Natural killer cell treated with Interleukin-12 subunit alpha and Interleukin-12 subunit beta and Interleukin-15 and Interleukin-18, amount 100 ng/mL, for 72 hours (primary cell): Measurements from ENCODE around the gene PSMB9. TPM values are rescaled to one million over a fixed set of nuclear protein-coding genes. Genes with fewer than 3 reads are reported as not detected.
"Not testable (repeated sequence)": the region's sequence is repeated elsewhere in the genome, so short reads cannot be mapped to it uniquely, and the experiment has no call there.

Experiments used
- ATAC-seq, 2 donors: fragments of 150-1000 bp; cut with Tn5 transposase in 1 of 2; sonication (Bioruptor Pico), chemical (Tn5 transposase) in 1 of 2; 2 replicates each; pipeline ENCODE4 v1.10.0; 2021
- DNase-seq: peaks from one replicate; pipeline ENCODE4 v3.0.0; 2022; ENCODE audit warnings: low spot score
- H3K27ac Mint-ChIP-seq, 2 donors: 1 replicate in 1 of 2; 2 replicates in 1 of 2; pipeline ENCODE4 v1.8.0; 2022; ENCODE audit warnings: mixed read lengths in 2 of 2, mild to moderate bottlenecking in 1 of 2, moderate library complexity in 1 of 2
- H3K27me3 Mint-ChIP-seq, 2 donors: 1 replicate in 1 of 2; 2 replicates in 1 of 2; pipeline ENCODE4 v1.8.0; 2022; ENCODE audit warnings: mixed read lengths in 2 of 2
- H3K36me3 Mint-ChIP-seq: one replicate; pipeline ENCODE4 v1.8.0; 2022; ENCODE audit warnings: mixed read lengths
- H3K4me1 Mint-ChIP-seq, 2 donors: 1 replicate in 1 of 2; 2 replicates in 1 of 2; pipeline ENCODE4 v1.8.0; 2022; ENCODE audit warnings: low read depth in 2 of 2, mixed read lengths in 2 of 2, mild to moderate bottlenecking in 1 of 2
- H3K4me3 Mint-ChIP-seq: one replicate; pipeline ENCODE4 v1.8.0; 2022; ENCODE audit warnings: mixed read lengths
- H3K9me3 Mint-ChIP-seq: 2 replicates; pipeline ENCODE4 v1.8.0; 2022; ENCODE audit warnings: mixed read lengths
- total RNA-seq, 2 donors: library from RNA; stranded (reverse); gene quantifications; one replicate each; pipeline ENCODE4 v1.2.3, GENCODE V29; 2022

PSMB9 gene
- total RNA-seq, 2 donors from 2014 or later, result 212 to 401 TPM

DNA sequence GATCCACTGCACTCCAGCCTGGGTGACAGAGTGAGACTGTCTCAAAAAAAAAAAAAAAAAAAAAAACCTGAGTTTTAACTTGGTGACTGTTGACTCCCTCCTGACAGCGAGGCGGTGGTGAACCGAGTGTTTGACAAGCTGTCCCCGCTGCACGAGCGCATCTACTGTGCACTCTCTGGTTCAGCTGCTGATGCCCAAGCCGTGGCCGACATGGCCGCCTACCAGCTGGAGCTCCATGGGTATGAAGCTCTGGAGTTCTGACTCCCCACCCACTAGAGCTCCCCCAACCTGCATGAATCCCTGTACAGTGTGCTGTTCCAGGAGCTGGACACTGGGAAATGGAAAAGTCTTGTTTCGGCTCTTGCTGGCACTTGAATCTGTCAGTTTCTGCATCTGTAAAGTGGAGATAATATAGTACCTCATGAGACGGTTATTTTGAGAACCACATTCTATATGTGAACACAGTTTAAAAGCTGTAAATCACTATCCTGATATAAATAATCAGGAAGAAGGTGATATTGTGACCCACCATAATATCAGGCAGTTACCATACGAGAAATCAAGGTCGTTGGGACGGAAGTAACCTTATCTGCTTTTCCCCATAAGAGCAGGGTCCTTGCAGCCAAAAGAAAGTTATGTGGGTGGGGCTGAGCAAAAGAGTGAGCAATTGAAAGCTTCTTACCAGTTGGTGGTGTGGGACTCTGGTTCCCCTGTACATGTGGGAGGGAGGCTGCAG, 3.3 kb downstream of the PSMB9 start:
- ATAC-seq (no peak), DNase-seq (no peak)
- Mint-ChIP-seq H3K27me3 (no peaks in the 10 kb centered on the region), H3K4me3 (peak overlapping the region; percentile 30), H3K4me1 (peaks cover 43 to 57% of the 10 kb centered on the region in 2 donors), H3K36me3 (peaks cover 56% of the 10 kb centered on the region), H3K27ac (peak overlapping the region; percentile 80 to 98), H3K9me3 (no peaks in the 10 kb centered on the region)

DNA sequence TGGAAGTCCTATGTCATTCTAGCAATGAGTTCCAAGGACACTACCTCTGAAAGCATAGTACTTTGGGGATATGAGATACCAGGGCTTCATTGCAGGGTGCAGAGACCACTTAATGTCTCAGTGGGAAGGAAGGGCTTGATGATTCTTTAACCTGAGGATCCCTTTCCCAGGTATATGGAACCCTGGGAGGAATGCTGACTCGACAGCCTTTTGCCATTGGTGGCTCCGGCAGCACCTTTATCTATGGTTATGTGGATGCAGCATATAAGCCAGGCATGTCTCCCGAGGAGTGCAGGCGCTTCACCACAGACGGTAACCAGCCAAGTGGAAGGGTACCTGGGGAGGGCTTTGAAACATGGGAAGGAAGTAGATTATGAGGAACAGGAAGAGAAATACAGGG, 4.2 kb downstream of the PSMB9 start:
- Mint-ChIP-seq H3K36me3 (peaks cover 50% of the 10 kb centered on the region), H3K27me3 (no peaks in the 10 kb centered on the region), H3K27ac (peak overlapping the region; percentile 80 to 98), H3K4me1 (peaks cover 43 to 56% of the 10 kb centered on the region in 2 donors), H3K4me3 (no peak overlapping the region), H3K9me3 (no peaks in the 10 kb centered on the region)
- ATAC-seq (no peak), DNase-seq (no peak)

DNA sequence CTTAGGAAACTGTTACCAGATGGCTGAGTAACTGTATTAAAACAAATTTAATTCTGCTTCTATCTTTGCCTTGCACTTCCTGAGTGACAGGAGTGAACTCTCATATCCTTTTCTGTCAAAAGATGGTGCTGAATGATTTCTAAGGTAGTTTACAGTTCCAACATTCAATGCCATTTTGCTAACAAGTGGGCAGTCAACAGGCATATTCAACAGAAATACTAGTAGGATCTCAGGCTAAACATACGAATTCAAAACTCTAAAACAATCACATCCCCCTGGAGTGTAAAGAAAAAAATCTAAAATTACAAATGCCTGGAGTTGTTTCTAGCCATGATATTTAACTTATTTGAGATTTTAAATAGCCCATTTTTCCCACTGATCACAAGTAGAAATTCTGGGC, 6.7 kb downstream of the PSMB9 start:
- peaks cover 34 to 48% of the 10 kb centered on the region in 2 donors for H3K4me1 Mint-ChIP-seq

DNA sequence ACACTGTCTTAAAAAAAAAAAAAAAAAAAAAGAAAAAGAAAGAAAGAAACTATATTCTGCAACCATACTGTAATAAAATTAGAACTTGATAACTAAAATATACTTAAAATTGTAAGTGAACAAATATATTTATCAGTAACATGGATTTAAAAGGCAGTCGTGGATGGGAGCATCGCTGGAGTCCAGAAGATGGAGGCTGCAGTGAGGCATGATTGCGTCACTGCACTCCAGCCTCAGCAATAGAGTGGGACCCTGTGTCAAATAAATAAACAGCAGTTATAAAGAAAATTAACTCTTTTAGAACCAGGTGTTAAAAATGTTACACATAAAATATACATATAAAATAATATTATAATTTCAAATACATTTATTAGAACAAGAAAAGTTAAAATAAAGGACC, 8.7 kb downstream of the PSMB9 start:
- DNase-seq (no peak), ATAC-seq (no peak)
- H3K27ac Mint-ChIP-seq, result peak overlapping the region in 1 of 2 donors; percentile 32
- peaks cover 22% of the 10 kb centered on the region for H3K36me3 Mint-ChIP-seq
- H3K4me3 Mint-ChIP-seq, result no peak overlapping the region
- no peaks in the 10 kb centered on the region for H3K27me3 Mint-ChIP-seq
- peaks cover 22 to 49% of the 10 kb centered on the region in 2 donors for H3K4me1 Mint-ChIP-seq
- no peaks in the 10 kb centered on the region for H3K9me3 Mint-ChIP-seq

More for the DNA sequence above, 6.7 kb downstream of the PSMB9 start:
- Mint-ChIP-seq H3K9me3 (no peaks in the 10 kb centered on the region), H3K4me3 (no peak overlapping the region), H3K27ac (peak overlapping the region; percentile 55 to 88), H3K27me3 (no peaks in the 10 kb centered on the region), H3K36me3 (peaks cover 38% of the 10 kb centered on the region)
- no peak for DNase-seq
- no peak for ATAC-seq

DNA sequence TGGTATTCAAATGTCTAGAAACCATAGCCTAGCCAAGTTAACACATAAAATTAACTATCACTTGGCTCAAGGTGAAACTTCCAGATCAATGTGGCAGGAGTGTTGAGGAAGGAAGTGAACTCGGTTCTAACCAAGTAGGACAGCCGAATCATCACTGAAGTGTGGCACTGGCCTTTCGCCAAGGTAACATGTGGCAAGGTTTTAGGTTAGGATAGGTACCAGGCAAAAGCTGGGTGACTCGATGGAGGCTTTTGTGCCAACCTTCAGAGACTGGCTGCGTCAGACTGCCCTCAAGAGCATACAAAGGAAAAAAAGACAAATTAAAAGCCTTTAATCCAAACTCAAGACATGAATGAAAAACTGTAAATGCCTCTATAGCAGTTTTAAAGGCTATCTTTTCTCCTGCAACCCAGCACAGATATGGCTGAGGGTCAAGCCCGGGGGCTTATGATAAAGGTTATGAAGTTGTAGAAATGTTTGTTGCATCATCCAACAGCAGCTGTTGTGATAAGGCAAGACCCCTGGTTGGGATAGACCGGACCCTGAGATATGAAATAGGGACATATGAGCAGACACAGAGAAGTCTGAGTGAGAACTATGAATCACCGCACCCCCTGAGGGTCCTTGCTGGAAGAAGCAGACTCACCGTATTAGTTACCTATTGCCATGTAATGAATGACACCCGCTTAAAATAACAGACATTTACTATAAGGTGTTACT, 11.9 kb downstream of the PSMB9 start:
- Mint-ChIP-seq H3K27me3 (peaks cover 0 to 4% of the 10 kb centered on the region in 2 donors), H3K4me3 (no peak overlapping the region), H3K4me1 (peaks cover 8 to 35% of the 10 kb centered on the region in 2 donors), H3K36me3 (peaks cover 7% of the 10 kb centered on the region), H3K27ac (peak overlapping the region; percentile 47 to 68), H3K9me3 (no peaks in the 10 kb centered on the region)
- no peak for ATAC-seq
- DNase-seq, result no peak

DNA sequence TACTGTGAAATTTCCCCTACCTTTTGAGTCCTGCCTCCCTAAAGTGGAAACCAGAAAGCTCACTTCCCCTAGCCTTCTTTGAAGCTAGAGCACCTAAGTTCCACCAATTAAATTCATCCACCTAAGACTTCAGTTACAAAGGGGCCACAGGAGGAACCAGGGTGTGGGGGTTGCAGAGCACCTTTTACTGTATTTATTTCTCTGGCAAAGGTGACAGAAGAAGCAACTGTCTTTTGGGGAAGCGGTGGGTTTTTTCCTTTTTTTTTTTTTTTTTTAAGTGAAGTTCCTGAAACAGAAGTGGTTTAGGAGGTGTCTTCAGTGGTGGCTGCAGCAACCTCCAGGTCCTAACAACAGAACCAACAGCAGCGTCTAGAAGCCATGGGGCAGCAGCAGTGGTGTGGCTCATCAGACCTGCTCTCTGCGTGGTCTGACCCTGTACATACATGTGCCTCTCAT, 13.1 kb downstream of the PSMB9 start:
- DNase-seq, result no peak

DNA sequence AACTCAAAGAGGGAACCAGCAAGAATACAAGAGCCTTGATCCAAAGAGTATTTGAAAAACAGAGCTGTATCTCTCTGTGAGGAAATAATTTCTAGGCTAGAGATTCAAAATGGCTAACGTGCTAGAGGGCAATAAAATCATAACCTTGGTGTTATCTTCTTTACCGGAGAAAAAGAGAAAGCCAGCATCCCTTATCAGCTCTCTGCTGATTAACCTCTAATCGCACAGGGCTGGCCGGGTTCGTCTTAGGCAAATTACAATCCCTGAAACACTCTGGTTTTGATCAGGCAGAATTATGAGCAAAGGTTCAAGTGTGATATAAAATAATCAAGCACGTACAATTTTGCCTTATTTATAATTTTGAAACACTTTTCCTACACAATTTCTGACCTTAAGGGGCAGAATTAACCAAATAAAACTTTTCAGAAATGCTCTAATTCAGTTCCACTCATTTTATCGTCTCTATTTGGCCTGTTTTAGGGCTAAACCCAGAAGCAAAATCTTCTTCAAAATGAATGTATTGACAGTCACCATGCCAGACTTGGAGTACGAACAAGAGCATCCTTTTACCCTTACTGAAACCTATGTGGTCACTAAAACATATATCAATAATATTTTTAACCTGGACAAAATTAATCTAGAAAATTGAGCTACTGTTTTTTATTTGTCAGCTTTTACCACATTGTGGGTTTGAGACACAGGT, 13.7 kb downstream of the PSMB9 start:
- DNase-seq (no peak), ATAC-seq (no peak)
- H3K4me1 Mint-ChIP-seq, result peaks cover 6 to 31% of the 10 kb centered on the region in 2 donors
- no peaks in the 10 kb centered on the region for H3K36me3 Mint-ChIP-seq
- H3K27me3 Mint-ChIP-seq, result peaks cover 0 to 4% of the 10 kb centered on the region in 2 donors
- no peaks in the 10 kb centered on the region for H3K9me3 Mint-ChIP-seq
- peak overlapping the region; percentile 49 to 81 for H3K27ac Mint-ChIP-seq
- H3K4me3 Mint-ChIP-seq, result peak overlapping the region; percentile 12

More for the DNA sequence above, 13.1 kb downstream of the PSMB9 start:
- H3K4me1 Mint-ChIP-seq, result peaks cover 6 to 31% of the 10 kb centered on the region in 2 donors
- no peak for ATAC-seq
- H3K27me3 Mint-ChIP-seq, result peaks cover 0 to 4% of the 10 kb centered on the region in 2 donors
- peaks cover under 1% of the 10 kb centered on the region for H3K36me3 Mint-ChIP-seq
- H3K4me3 Mint-ChIP-seq, result peak overlapping the region; percentile 12
- H3K9me3 Mint-ChIP-seq, result no peaks in the 10 kb centered on the region
- peak overlapping the region; percentile 49 to 81 for H3K27ac Mint-ChIP-seq

DNA sequence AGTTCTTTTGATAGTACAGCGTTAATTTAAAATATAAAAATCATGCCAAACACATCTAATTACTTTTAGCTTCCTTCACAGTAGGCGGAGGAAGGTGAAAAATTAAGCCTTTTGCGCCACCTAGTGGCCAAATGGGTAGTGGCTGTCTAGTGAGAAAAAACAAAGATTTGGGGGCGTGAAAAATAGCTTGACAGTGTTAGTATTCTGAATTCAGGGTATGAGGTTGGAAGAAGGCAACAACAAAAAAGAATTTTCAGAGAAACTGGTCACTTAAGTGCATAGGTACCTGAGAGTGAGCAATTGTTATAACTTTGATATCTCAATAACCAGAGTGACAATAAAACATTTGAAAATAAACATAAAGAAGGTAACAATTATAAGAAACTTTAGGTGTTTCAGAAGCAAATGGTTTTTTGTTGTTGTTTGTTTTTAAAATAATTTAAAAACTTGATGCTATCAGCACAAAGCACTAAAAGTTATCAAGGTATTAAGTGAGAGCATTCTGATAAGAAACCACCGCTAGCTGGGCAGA, 14.3 kb downstream of the PSMB9 start:
- H3K4me3 Mint-ChIP-seq, result no peak overlapping the region
- H3K36me3 Mint-ChIP-seq, result no peaks in the 10 kb centered on the region
- no peaks in the 10 kb centered on the region for H3K9me3 Mint-ChIP-seq
- peaks cover 0 to 4% of the 10 kb centered on the region in 2 donors for H3K27me3 Mint-ChIP-seq
- DNase-seq (peak; percentile 80), ATAC-seq (peak; percentile 77 to 78)
- H3K27ac Mint-ChIP-seq, result peak overlapping the region in 1 of 2 donors; percentile 5
- peaks cover 6 to 31% of the 10 kb centered on the region in 2 donors for H3K4me1 Mint-ChIP-seq

DNA sequence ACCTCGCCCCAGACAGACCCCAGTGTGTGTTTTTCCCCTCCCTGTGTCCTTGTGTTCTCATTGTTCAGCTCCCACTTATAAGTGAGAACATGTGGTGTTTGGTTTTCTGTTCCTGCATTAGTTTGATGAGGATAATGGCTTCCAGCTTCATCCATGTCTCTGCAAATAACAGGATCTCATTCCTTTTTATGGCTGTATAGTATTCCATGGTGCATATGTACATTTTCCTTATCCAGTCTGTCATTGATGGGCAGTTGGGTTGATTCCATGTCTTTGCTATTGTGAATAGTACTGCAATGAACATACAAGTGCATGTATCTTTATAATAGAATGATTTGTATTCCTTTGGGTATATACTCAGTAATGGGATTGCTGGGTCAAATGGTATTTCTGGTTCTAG, 20.0 kb downstream of the PSMB9 start:
- ATAC-seq, H3K4me3 Mint-ChIP-seq, DNase-seq, H3K27ac Mint-ChIP-seq, H3K27me3 Mint-ChIP-seq, H3K4me1 Mint-ChIP-seq, H3K9me3 Mint-ChIP-seq, H3K36me3 Mint-ChIP-seq: not testable (repeated sequence)

DNA sequence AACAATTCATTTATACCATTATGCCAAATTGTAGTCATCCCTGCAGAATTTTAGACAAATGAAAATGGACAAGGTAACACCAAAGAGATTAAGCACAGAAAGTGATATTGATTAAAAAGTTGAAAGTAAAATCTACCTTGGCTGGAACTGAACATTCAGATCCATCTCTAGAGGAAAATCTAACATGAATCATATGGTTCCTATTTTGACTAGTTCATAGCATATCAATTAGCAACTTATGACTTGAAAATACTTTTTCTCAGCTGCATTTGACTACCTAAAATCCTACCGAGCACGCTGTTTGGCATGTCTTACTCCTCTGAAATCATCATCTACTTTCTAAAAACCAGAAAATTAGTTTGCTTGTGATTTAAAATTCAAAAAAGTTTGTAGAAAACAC, 22.6 kb downstream of the PSMB9 start:
- Mint-ChIP-seq H3K4me3 (no peak overlapping the region), H3K27me3 (peaks cover 0 to 12% of the 10 kb centered on the region in 2 donors), H3K9me3 (no peaks in the 10 kb centered on the region), H3K36me3 (no peaks in the 10 kb centered on the region), H3K4me1 (no peaks in the 10 kb centered on the region), H3K27ac (no peak overlapping the region)
- no peak for ATAC-seq
- no peak for DNase-seq

DNA sequence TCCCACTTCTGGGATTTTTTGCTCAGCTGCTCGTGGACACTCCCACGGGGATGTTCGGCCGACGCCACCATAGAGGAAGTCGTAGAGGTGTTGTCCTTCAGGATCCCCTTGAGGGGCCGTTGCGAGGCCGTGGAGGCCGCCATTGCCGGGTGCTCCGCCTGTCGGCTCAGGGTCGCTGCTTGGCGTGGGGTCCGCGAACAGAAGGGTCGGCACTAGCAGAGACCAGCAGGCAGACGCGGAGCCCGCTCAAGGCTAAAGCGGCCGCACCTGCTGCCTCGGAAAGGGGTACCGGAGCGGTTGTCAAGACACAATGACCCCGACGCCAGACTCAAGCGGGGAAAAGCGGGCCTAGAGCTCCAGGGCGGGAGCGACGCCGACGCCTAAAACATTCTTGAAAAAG, 25.7 kb downstream of the PSMB9 start:
- Mint-ChIP-seq H3K27me3 (peaks cover 0 to 12% of the 10 kb centered on the region in 2 donors), H3K4me1 (no peaks in the 10 kb centered on the region), H3K27ac (no peak overlapping the region), H3K36me3 (no peaks in the 10 kb centered on the region), H3K9me3 (no peaks in the 10 kb centered on the region), H3K4me3 (no peak overlapping the region)
- DNase-seq (no peak), ATAC-seq (no peak)

DNA sequence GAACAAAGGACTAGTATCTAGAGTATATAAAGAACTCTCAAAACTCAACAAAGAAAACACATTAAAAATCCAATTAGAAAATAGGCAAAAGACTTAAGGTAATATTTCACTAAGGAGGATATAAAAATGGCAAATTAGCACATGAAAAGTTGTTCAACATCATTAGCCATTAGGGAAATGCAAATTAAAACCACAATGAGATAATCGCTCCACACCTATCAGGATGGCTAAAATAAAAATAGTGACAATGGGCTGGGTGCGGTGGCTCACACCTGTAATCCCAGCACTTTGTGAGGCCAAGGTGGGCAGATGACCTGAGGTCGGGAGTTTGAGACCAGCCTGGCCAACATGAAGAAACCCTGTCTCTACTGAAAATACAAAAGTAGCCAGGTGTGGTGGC, 27.0 kb downstream of the PSMB9 start:
- not testable (repeated sequence) for H3K36me3 Mint-ChIP-seq, H3K27ac Mint-ChIP-seq

DNA sequence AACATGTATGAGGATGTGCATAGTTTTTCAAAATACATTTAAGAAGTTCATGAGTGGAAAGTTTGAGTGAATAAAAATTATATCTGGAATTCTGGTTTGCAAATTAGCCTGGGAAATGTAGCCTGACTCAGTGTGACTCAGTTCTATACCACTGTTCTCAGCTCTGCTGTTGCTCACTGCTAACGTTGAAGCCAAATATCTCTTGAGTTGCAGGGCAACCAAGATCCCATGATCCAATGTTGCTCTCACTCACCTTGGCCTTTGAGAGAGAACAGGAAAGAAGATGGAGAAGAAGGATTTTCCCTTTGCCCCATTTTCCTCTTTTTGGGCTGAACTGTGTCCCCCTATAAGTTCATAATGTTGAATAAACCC, 28.9 kb downstream of the PSMB9 start:
- H3K27me3 Mint-ChIP-seq, result peaks cover 0 to 11% of the 10 kb centered on the region in 2 donors
- ATAC-seq (no peak), DNase-seq (no peak)
- H3K4me1 Mint-ChIP-seq, result no peaks in the 10 kb centered on the region
- no peaks in the 10 kb centered on the region for H3K36me3 Mint-ChIP-seq
- H3K27ac Mint-ChIP-seq, result no peak overlapping the region
- no peak overlapping the region for H3K4me3 Mint-ChIP-seq
- no peaks in the 10 kb centered on the region for H3K9me3 Mint-ChIP-seq

More for the DNA sequence above, 27.0 kb downstream of the PSMB9 start:
- not testable (repeated sequence) for DNase-seq, ATAC-seq, H3K4me1 Mint-ChIP-seq, H3K9me3 Mint-ChIP-seq, H3K4me3 Mint-ChIP-seq
- peaks cover 0 to 12% of the 10 kb centered on the region in 2 donors for H3K27me3 Mint-ChIP-seq
